ENCODE results near the gene STX8.

STX8 gene

DNA sequence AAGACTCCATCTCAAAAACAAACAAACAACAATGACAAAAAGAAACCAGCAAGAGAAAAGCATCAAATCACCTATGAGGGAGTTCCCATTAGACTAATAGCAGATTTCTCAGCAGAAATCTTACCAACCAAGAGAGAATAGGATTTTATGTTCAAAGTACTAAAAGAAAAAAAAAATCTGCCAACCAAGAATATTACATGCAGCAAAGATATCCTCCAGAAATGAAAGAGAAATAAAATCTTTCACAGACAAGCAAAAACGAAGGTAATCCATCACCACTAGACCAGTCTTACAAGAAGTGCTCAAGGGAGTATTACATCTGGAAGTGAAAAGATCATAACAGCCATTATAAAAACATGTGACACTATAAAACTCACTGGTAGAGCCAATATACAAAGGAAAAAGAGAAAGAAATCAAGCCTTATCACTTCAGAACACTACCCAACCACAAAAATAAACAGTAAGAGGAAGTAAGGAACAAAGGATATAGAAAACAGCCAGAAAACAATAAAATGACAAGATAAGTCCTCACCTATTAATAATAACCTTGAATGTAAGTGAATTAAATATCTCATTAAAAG lies 66.3 kb downstream of the STX8 start:
- TF ChIP-seq CTCF (conservative IDR thresholded peaks at IDR 0.05; ENCODE audit: low read depth, low read length) = no peak
- no peak overlapping the region for H3K4me3 ChIP-seq (ENCODE audit: low read length)
- no peak for DNase-seq (ENCODE audit: low read depth)

GRCh38 chr17:9499041-9499440 lies 76.6 kb downstream of the STX8 start:
- no peak for TF ChIP-seq CTCF (conservative IDR thresholded peaks at IDR 0.05; ENCODE audit: low read depth, low read length)
- no peak for DNase-seq (ENCODE audit: low read depth)
- H3K4me3 ChIP-seq (ENCODE audit: low read length) = no peak overlapping the region

GRCh38 chr17:9498490-9498889 lies 77.1 kb downstream of the STX8 start:
- no peak for TF ChIP-seq CTCF (conservative IDR thresholded peaks at IDR 0.05; ENCODE audit: low read depth, low read length)
- no peak for DNase-seq (ENCODE audit: low read depth)
- H3K4me3 ChIP-seq (ENCODE audit: low read length) = no peak overlapping the region

DNA sequence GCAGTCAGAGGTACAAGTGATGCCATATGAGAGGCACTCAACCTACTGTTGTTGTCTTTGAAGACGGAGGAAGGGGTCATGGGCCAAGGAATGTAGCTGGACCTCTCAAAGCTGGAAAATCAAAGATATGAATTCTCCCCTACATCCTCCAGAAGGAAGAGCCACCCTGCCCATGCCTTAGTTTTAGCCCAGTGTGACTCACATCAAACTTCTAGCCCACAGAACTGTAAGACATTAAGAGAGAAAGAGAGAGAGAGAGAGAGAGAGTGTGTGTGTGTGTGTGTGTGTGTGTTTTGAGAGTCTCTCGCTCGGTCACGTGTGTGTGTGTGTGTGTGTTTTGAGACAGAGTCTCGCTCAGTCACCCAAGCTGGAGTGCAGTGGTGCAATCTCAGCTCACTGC lies 87.1 kb downstream of the STX8 start:
- H3K4me3 ChIP-seq (ENCODE audit: low read length) = no peak overlapping the region
- TF ChIP-seq CTCF (conservative IDR thresholded peaks at IDR 0.05; ENCODE audit: low read depth, low read length) = no peak
- no peak for DNase-seq (ENCODE audit: low read depth)

GRCh38 chr17:9487406-9487805 lies 88.2 kb downstream of the STX8 start:
- no peak for DNase-seq (ENCODE audit: low read depth)
- no peak overlapping the region for H3K4me3 ChIP-seq (ENCODE audit: low read length)
- TF ChIP-seq CTCF (conservative IDR thresholded peaks at IDR 0.05; ENCODE audit: low read depth, low read length) = no peak

DNA sequence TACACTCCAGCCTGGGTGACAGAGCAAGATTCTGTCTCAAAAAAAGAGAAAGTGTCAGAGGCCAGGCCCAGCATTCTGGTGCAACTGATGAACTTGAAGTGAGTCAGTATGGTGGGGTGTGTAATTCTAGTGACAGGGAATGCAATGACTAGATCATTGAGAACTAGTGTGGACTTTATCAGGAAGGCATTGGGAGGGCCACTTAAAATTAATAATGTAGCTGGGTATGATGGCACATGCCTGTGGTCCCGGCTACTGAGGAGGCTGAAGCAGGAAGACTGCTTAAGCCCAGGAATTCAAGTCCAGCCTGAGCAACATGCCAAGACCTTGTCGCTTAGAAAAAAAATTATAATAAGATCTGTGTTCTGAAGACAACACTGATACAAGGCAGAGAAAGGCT lies 90.8 kb downstream of the STX8 start:
- H3K4me3 ChIP-seq (ENCODE audit: low read length) = no peak overlapping the region
- peak; percentile 0 for DNase-seq (ENCODE audit: low read depth)
- no peak for TF ChIP-seq CTCF (conservative IDR thresholded peaks at IDR 0.05; ENCODE audit: low read depth, low read length)

GRCh38 chr17:9479964-9480363 lies 95.7 kb downstream of the STX8 start:
- no peak overlapping the region for H3K4me3 ChIP-seq (ENCODE audit: low read length)

More at GRCh38 chr17:9479964-9480363, 95.7 kb downstream of the STX8 start:
- no peak for DNase-seq (ENCODE audit: low read depth)
- TF ChIP-seq CTCF (conservative IDR thresholded peaks at IDR 0.05; ENCODE audit: low read depth, low read length) = no peak
